Glutamatergic neuron (in vitro differentiated cells): ENCODE results near the gene ZMYM5. TPM values are rescaled to one million over a fixed set of nuclear protein-coding genes. Genes with fewer than 3 reads are reported as not detected.

Experiments
- DNase-seq: peaks from one replicate; pipeline ENCODE4 v3.0.0; 2022
- H3K27ac Mint-ChIP-seq: one replicate; pipeline ENCODE4 v1.8.0; 2020; ENCODE audit warnings: mild to moderate bottlenecking, mixed read lengths, inconsistent platforms; ENCODE audit not compliant: unreplicated experiment
- H3K27me3 Mint-ChIP-seq: one replicate; pipeline ENCODE4 v1.8.0; 2020; ENCODE audit warnings: mild to moderate bottlenecking, moderate library complexity, mixed read lengths, inconsistent platforms; ENCODE audit not compliant: unreplicated experiment
- H3K36me3 Mint-ChIP-seq: one replicate; pipeline ENCODE4 v1.8.0; 2020; ENCODE audit warnings: mild to moderate bottlenecking, mixed read lengths, inconsistent platforms; ENCODE audit not compliant: unreplicated experiment
- H3K4me1 Mint-ChIP-seq: one replicate; pipeline ENCODE4 v1.8.0; 2020; ENCODE audit warnings: mild to moderate bottlenecking, low read depth, mixed read lengths, inconsistent platforms; ENCODE audit not compliant: unreplicated experiment
- H3K4me3 Mint-ChIP-seq: one replicate; pipeline ENCODE4 v1.8.0; 2020; ENCODE audit warnings: mild to moderate bottlenecking, mixed read lengths, inconsistent platforms; ENCODE audit not compliant: unreplicated experiment
- H3K9me3 Mint-ChIP-seq: one replicate; pipeline ENCODE4 v1.8.0; 2020; ENCODE audit warnings: mild to moderate bottlenecking, moderate library complexity, mixed read lengths, inconsistent platforms; ENCODE audit not compliant: unreplicated experiment
- total RNA-seq: library from RNA; stranded (reverse); fragmentation: NEBNext Ultra II Directional; extraction: Animal tissue kit (Norgen Biotek cat#: 25700); gene quantifications from one replicate; pipeline ENCODE4 v1.2.1, GENCODE V29; 2021; ENCODE audit not compliant: unreplicated experiment
- TF ChIP-seq, protein P1 (sequence below): fragments of 200-600 bp; sonication (generic); IDR thresholded peaks from one replicate; pipeline ENCODE4 v1.5.0; 2021; ENCODE audit not compliant: partially characterized antibody, unreplicated experiment

ZMYM5 gene
- total RNA-seq, 1 donor from 2014 or later = 20.1 TPM

DNA sequence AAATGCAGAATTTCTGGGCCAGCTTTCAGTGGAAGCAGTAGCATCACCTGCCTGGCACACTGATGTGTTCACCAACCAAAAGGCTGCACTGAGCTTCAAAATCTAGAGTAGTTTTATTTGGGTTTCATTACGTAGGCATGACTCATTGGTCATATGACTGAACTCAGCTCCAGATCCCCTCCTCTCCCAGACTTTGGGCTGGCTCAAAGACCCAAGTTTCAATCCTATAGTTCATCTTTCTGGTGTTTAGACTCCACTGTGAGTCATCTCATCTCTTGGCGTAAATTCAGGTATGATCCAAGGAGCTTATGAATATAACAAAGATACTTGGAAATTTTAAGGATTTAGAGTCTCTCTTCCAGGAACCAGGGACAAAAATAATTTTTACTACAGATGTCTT lies 17.7 kb downstream of the ZMYM5 start:
- Mint-ChIP-seq H3K27ac (no peak overlapping the region), H3K27me3 (no peaks in the 10 kb centered on the region), H3K9me3 (no peaks in the 10 kb centered on the region), H3K4me1 (peaks cover 4% of the 10 kb centered on the region), H3K4me3 (no peak overlapping the region), H3K36me3 (no peaks in the 10 kb centered on the region)
- no peak for DNase-seq
- TF ChIP-seq, protein P1, sequence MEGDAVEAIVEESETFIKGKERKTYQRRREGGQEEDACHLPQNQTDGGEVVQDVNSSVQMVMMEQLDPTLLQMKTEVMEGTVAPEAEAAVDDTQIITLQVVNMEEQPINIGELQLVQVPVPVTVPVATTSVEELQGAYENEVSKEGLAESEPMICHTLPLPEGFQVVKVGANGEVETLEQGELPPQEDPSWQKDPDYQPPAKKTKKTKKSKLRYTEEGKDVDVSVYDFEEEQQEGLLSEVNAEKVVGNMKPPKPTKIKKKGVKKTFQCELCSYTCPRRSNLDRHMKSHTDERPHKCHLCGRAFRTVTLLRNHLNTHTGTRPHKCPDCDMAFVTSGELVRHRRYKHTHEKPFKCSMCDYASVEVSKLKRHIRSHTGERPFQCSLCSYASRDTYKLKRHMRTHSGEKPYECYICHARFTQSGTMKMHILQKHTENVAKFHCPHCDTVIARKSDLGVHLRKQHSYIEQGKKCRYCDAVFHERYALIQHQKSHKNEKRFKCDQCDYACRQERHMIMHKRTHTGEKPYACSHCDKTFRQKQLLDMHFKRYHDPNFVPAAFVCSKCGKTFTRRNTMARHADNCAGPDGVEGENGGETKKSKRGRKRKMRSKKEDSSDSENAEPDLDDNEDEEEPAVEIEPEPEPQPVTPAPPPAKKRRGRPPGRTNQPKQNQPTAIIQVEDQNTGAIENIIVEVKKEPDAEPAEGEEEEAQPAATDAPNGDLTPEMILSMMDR = no peak

- no peaks in the 10 kb centered on the region for H3K4me1 Mint-ChIP-seq
- no peak overlapping the region for H3K4me3 Mint-ChIP-seq
- no peaks in the 10 kb centered on the region for H3K36me3 Mint-ChIP-seq
- no peak overlapping the region for H3K27ac Mint-ChIP-seq
- no peaks in the 10 kb centered on the region for H3K27me3 Mint-ChIP-seq
- H3K9me3 Mint-ChIP-seq = no peaks in the 10 kb centered on the region
- TF ChIP-seq, protein P1 = no peak
- DNase-seq = no peak
These were observed 24.6 kb downstream of the ZMYM5 start for GRCh38 chr13:19838865-19839275.

DNA sequence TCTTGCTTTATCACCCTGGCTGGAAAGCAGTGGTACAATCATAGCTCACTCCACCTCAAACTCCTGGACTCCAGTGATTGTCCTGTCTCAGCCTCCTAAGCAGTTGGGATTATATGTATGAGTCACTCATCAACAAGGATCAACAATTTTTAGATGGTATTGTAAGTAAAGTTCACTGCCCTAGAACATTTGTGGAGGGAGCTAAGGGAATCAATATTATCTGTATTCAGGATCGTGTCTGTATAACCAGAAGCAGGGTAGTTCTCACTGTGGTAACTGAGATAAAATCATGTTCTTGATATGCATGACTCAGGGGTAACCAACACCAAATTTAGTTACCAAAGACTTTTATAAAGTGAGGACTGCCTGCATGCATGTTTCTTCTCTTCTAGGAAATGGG lies 27.0 kb downstream of the ZMYM5 start:
- no peak for DNase-seq
- Mint-ChIP-seq H3K4me1 (no peaks in the 10 kb centered on the region), H3K36me3 (no peaks in the 10 kb centered on the region), H3K4me3 (no peak overlapping the region), H3K27ac (no peak overlapping the region), H3K9me3 (no peaks in the 10 kb centered on the region), H3K27me3 (no peaks in the 10 kb centered on the region)
- TF ChIP-seq, protein P1 = no peak

DNA sequence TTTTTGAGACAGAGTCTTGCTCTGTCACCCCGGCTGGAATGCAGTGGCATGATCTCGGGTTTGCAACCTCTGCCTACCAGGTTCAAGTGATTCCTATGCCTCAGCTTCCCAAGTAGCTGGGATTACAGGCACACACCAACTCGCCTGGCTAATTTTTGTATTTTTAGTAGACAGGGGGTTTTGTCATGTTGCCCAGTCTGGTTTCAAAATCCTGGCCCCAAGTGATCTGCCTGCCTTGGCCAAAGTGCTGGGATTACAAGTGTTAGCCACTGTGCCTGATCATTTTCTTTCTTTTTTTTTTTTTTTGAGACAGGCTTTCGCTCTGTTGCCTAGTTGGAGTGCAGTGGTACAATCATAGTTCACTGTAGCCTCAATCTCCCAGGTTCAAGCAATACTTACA lies 28.7 kb downstream of the ZMYM5 start:
- no peaks in the 10 kb centered on the region for H3K9me3 Mint-ChIP-seq
- DNase-seq = no peak
- no peak overlapping the region for H3K27ac Mint-ChIP-seq
- TF ChIP-seq, protein P1 = no peak
- H3K27me3 Mint-ChIP-seq = no peaks in the 10 kb centered on the region
- H3K4me3 Mint-ChIP-seq = no peak overlapping the region
- no peaks in the 10 kb centered on the region for H3K4me1 Mint-ChIP-seq
- no peaks in the 10 kb centered on the region for H3K36me3 Mint-ChIP-seq

DNA sequence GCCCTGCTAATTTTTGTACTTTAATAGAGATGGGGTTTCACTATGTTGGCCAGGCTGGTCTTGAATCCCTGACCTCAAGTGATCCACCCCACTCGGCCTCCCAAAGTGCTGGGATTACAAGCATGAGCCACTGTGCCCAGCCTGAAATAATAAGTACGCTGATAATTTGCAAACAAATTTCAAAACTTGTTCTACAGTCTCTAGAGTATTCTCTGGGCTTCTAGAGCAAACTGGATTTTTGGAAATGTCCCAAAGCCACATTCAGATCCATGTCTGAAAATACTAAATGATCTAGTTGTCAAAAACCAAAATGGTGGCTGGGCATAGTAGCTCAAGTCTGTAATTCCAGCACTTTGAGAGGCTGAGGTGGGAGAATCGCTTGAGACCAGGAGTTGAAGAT lies 40.8 kb downstream of the ZMYM5 start:
- TF ChIP-seq, protein P1 = no peak
- Mint-ChIP-seq H3K27ac (no peak overlapping the region), H3K27me3 (no peaks in the 10 kb centered on the region), H3K4me1 (no peaks in the 10 kb centered on the region), H3K4me3 (no peak overlapping the region), H3K36me3 (no peaks in the 10 kb centered on the region), H3K9me3 (no peaks in the 10 kb centered on the region)
- no peak for DNase-seq
